ENCODE data around the gene LRCH4.
"Not testable (repeated sequence)": the region's sequence is repeated elsewhere in the genome, so short reads cannot be mapped to it uniquely, and the experiment has no call there.

Gene LRCH4

DNA sequence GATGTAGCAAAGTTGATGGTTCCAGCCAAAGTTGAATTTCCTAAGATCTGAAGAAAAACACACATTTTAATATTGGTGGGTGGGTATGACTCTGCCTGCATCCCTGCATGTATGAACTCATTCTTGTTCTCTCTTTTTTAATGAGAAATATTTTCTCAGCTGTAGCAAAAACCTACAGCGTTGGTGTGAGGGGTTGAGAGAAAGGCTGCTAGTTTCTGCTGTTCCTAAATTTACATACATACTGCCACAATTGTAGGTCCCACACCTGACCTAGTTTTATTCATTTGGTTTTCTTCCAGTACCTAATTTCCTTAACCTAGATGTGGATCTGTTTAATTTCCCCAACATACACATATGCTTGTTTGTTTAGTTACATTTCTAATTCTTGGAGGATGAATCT, 42.3 kb downstream of the LRCH4 start:
- DNase-seq: no peak

- DNase-seq: not testable (repeated sequence)
These were observed 44.6 kb downstream of the LRCH4 start for GRCh38 chr7:100541309-100541708.

DNA sequence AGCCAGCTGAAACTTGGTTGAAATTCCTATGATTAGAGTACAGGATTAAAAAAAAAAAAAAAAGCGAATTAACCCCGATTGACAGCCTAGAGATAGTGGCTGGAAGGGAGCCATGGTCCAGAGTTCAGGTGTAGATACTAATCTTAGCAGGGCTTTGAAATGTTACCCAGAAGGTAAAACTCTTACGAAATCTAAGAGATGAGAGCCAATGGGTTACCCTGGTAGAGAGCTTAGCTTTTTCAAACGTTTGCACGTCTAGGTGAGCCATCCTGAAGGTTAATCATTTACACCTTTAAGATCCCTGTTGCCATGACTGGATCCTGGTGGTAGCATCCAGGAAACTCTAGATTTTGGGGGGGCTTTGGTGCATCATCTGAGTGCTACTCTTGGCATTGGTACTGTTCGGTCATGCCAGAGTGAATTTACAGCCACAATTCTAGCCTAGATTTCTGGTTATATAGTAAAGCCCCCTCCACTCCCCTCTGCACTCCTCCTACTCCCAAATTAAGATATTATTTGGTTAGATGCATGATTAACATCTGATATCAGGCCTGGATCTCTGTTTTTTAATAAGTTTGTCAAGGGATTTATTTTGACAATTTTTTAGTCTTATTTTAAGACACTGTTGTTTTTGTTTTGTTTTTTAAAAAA, 45.7 kb downstream of the LRCH4 start:
- DNase-seq: no peak

- DNase-seq: peak; percentile 10
These were observed 46.4 kb downstream of the LRCH4 start for GRCh38 chr7:100539436-100540006.

DNA sequence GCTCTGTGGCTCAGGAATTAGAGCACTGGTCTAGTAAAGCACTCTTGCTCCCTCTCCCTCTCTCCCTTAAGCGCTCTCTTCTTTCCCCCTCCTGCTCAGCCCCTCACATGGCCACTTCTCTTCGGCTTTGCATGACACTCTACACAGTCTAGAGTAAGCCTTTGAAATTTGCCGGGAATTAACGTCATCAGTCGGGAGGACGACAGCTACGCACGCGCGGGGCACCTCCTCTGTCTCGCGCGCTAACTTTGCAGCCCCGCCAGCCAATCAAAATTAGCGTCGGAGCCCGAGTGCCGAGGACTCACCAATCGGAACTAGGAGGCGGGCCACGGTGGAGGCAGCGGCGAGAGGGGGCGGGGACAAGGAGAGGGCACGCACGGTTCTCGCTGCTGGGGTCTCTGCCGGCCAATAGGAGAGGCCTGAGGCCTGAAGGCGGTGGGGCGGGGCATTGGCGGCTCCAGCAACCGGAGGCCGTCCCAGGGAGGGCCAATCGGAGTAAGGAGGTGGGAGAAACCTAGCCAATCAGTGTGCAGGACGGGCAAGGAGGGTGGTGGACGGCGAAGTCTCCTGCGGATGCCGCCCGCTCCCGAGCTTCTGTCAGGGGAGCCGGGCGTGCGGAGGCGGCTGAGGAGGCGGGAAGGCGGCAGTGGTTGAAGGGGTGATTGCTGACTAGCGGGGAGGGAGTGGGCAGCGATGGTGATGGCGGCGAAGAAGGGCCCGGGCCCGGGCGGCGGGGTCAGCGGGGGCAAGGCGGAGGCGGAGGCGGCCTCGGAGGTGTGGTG, 47.1 kb downstream of the LRCH4 start, which contains the start of gene AGFG2:
TSS of gene AGFG2 (plus strand) at position 550 of the 782 bp plus-strand sequence. CDS start at position 694, 144 bp downstream.
- peak; percentile 100 for DNase-seq

- no peak for DNase-seq
These were observed 47.6 kb downstream of the LRCH4 start for GRCh38 chr7:100538348-100538653.

GRCh38 chr7:100536695-100537094, 49.2 kb downstream of the LRCH4 start:
- DNase-seq: not testable (repeated sequence)

GRCh38 chr7:100535982-100536381, 49.9 kb downstream of the LRCH4 start:
- not testable (repeated sequence) for DNase-seq

DNA sequence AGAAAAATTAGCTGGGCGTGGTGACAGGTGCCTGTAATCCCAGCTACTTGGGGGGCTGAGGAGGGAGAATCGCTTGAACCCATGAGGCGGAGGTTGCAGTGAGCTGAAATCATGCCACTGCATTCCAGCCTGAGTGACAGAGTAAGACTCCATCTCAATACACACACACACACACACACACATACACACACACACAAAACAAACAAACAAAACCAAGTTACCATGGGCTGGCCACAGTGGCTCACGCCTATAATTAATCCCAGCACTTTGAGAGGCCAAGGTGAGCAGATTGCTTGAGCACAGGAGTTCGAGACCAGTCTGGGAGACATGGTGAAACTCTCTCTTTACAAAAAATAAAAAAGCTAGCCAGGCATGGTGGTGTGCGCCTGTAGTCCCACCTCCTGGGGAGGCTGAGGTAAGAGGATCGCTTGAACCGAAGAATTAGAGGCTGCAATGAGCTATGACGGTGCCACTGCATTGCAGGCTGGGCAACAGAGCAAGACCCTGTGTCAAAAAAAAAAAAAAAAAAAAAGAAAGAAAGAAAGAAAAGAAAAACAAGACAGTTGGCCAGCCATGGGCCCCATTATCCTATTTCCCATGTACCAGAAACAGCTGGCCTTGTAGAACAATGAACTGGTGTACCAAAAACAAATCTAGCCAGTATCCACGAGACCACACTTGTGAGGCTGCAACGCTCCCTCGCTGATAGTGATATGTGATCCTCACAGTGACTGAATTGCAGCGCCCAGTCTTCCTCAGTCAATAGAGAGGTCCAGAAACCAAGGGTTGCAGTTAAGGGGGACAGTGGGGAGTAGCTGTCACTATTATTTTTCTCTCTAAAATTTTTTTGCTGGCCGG, 53.5 kb downstream of the LRCH4 start:
- DNase-seq: no peak

GRCh38 chr7:100528108-100528866, 57.6 kb downstream of the LRCH4 start:
- not testable (repeated sequence) for DNase-seq
